M059J (cell line): Measurements from ENCODE around the gene CDH13. TPM values are rescaled to one million over a fixed set of nuclear protein-coding genes. Genes with fewer than 3 reads are reported as not detected.

Experiments
- DNase-seq: peaks from one replicate; pipeline ENCODE4 v3.0.0-alpha.2; 2012; ENCODE audit warnings: low read depth
- total RNA-seq: library from RNA; depleted of rRNA; stranded (reverse); fragments of >200 nt; shearing (Covaris generic); gene quantifications from 2 replicates; pipeline ENCODE4 v1.2.3, GENCODE V29; 2014

The CDH13 gene
- total RNA-seq, 1 experiment from 2014 or later = 61.5 TPM

- no peak for DNase-seq
These were observed 316.6 kb downstream of the CDH13 start for GRCh38 chr16:82943371-82943770.

- DNase-seq = peak; percentile 57
These were observed 318.8 kb downstream of the CDH13 start for GRCh38 chr16:82945420-82946101.

GRCh38 chr16:82947698-82948097, 320.9 kb downstream of the CDH13 start:
- DNase-seq = no peak

- DNase-seq = no peak
These were observed 322.2 kb downstream of the CDH13 start for GRCh38 chr16:82949016-82949415.

GRCh38 chr16:82953517-82953916, 326.7 kb downstream of the CDH13 start:
- DNase-seq = no peak

- peak; percentile 65 for DNase-seq
These were observed 327.6 kb downstream of the CDH13 start for GRCh38 chr16:82954224-82954929.

- DNase-seq = peak; percentile 10
These were observed 329.1 kb downstream of the CDH13 start for GRCh38 chr16:82955741-82956348.

- no peak for DNase-seq
These were observed 330.4 kb downstream of the CDH13 start for GRCh38 chr16:82957212-82957611.

- DNase-seq = no peak
These were observed 334.1 kb downstream of the CDH13 start for GRCh38 chr16:82960918-82961317.

- no peak for DNase-seq
These were observed 336.9 kb downstream of the CDH13 start for GRCh38 chr16:82963653-82964052.

- DNase-seq = no peak
These were observed 339.0 kb downstream of the CDH13 start for GRCh38 chr16:82965808-82966207.

- no peak for DNase-seq
These were observed 340.7 kb downstream of the CDH13 start for GRCh38 chr16:82967424-82967823.

GRCh38 chr16:82971126-82971525, 344.4 kb downstream of the CDH13 start:
- DNase-seq = no peak

GRCh38 chr16:82972331-82972919, 345.7 kb downstream of the CDH13 start:
- DNase-seq = no peak

- DNase-seq = peak; percentile 39
These were observed 352.8 kb downstream of the CDH13 start for GRCh38 chr16:82979406-82980111.

- DNase-seq = no peak
These were observed 354.0 kb downstream of the CDH13 start for GRCh38 chr16:82980810-82981209.

- peak; percentile 57 for DNase-seq
These were observed 361.0 kb downstream of the CDH13 start for GRCh38 chr16:82987767-82988166.

GRCh38 chr16:82990155-82990554, 363.4 kb downstream of the CDH13 start:
- peak; percentile 58 for DNase-seq

- no peak for DNase-seq
These were observed 364.6 kb downstream of the CDH13 start for GRCh38 chr16:82991410-82991809.

GRCh38 chr16:82991966-82992675, 365.4 kb downstream of the CDH13 start:
- DNase-seq = no peak

GRCh38 chr16:82992786-82993185, 366.0 kb downstream of the CDH13 start:
- DNase-seq = no peak
